DOHH2 (cell line): ENCODE data around the gene MUTYH.

ENCODE experiments used
- CTCF ChIP-seq: fragments of 200-600 bp; sonication (generic); IDR thresholded peaks from one replicate; pipeline ENCODE4 v1.5.1; 2014; ENCODE audit warnings: antibody characterized with exemption, mild to moderate bottlenecking, low read depth, low read length; ENCODE audit not compliant: poor library complexity, severe bottlenecking
- EZH2phosphoT487 ChIP-seq: fragments of 200-600 bp; sonication (generic); IDR thresholded peaks from 2 replicates; pipeline ENCODE4 v1.6.1; 2017; ENCODE audit warnings: borderline replicate concordance, mild to moderate bottlenecking, antibody characterized with exemption, low read length, moderate library complexity, mixed read lengths

DNA sequence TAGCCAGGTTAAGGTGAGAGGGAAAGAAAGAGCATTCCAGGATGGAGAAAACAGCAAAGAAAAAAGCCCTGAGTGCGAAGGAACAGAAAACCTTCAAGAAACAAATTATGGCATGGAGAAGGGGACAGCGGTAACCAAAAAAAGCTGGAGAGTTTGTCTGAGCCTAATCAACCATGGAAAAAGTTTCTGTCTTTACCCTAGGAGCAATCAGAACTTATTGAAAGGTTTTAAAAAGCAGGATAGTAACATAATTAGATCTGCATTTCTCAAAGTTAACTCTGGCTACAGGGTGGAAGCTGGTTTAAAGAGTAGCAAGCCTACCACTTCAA lies 39.6 kb downstream of the MUTYH start:
- TF ChIP-seq CTCF: no peak
- TF ChIP-seq EZH2phosphoT487: no peak
